AG04450 (cell line): ENCODE data around the gene B9D1. TPM values are rescaled to one million over a fixed set of nuclear protein-coding genes. Genes with fewer than 3 reads are reported as not detected.

Experiments used
- CTCF ChIA-PET: fragments of 300-600, 350-600 bp; formaldehyde crosslinking; extraction: SDS; loops from one replicate; lab custom pipeline; 2022; ENCODE audit warnings: antibody characterized with exemption, inconsistent platforms; lab: Charles Lee
- POLR2A ChIA-PET: fragments of 350-600 bp; formaldehyde crosslinking; extraction: SDS; loops from one replicate; lab custom pipeline; 2021; ENCODE audit warnings: antibody characterized with exemption, inconsistent platforms; lab: Yijun Ruan, JAX
- DNase-seq: peaks from one replicate; pipeline ENCODE4 v3.0.0-alpha.2; 2011; ENCODE audit warnings: low read depth, low spot score
- H3K27ac ChIP-seq: one replicate; pipeline ENCODE4 v1.5.1; 2012; ENCODE audit warnings: low read depth, low read length, control low read depth
- H3K27me3 ChIP-seq: one replicate; pipeline ENCODE4 v1.6.0; 2012; ENCODE audit warnings: low read length; ENCODE audit not compliant: control insufficient read depth, insufficient read depth
- H3K4me3 ChIP-seq: 2 replicates; pipeline ENCODE4 v1.5.1; 2011; ENCODE audit warnings: mild to moderate bottlenecking, low read depth, low read length, control low read depth
- H3K9me3 ChIP-seq: 2 replicates; pipeline ENCODE4 v1.5.1; 2012; ENCODE audit warnings: low read length; ENCODE audit not compliant: control insufficient read depth, insufficient read depth
- CTCF ChIP-seq: IDR thresholded peaks from 2 replicates; pipeline ENCODE4 v1.5.1; 2011; ENCODE audit warnings: low read depth, low read length, control low read depth, inconsistent platforms
- polyA plus RNA-seq: library from polyadenylated mRNA; depleted of rRNA; stranded (reverse); fragments of >200 nt; gene quantifications from 2 replicates; pipeline ENCODE4 v1.2.3, GENCODE V29; 2011

The B9D1 gene
- polyA plus RNA-seq, 1 experiment = 35.2 TPM

GRCh38 chr17:19409509-19409908, 47.0 kb upstream of the B9D1 start:
- Histone ChIP-seq H3K27me3 (no peaks in the 10 kb centered on the region), H3K9me3 (no peaks in the 10 kb centered on the region; the same call in 1 of the 2 replicates), H3K4me3 (no peak overlapping the region), H3K27ac (peak overlapping the region; percentile 31)
- peak; percentile 74 for DNase-seq
- TF ChIP-seq CTCF = no peak
- CTCF ChIA-PET = interaction anchor here (0.6 to 0.9 kb wide), 4 partner anchors 37 to 355 kb away, joined by 3 to 5 read pairs (median 4); no protein-coding TSS in a partner anchor
- POLR2A ChIA-PET = interaction anchor here (1.1 to 1.2 kb wide), 2 partner anchors 23 to 25 kb away, joined by 3 to 6 read pairs; partner anchors contain the start of gene MFAP4

GRCh38 chr17:19409066-19409465, 46.5 kb upstream of the B9D1 start:
- POLR2A ChIA-PET = interaction anchor here (1.1 to 1.2 kb wide), 2 partner anchors 22 to 24 kb away, joined by 3 to 6 read pairs; partner anchors contain the start of gene MFAP4
- TF ChIP-seq CTCF = no peak
- Histone ChIP-seq H3K4me3 (no peak overlapping the region), H3K27ac (no peak overlapping the region), H3K9me3 (no peaks in the 10 kb centered on the region; the same call in 1 of the 2 replicates), H3K27me3 (no peaks in the 10 kb centered on the region)
- DNase-seq = no peak
- CTCF ChIA-PET = interaction anchor here (0.6 to 0.9 kb wide), 3 partner anchors 39 to 355 kb away, joined by 3 to 5 read pairs (median 3); no protein-coding TSS in a partner anchor

DNA sequence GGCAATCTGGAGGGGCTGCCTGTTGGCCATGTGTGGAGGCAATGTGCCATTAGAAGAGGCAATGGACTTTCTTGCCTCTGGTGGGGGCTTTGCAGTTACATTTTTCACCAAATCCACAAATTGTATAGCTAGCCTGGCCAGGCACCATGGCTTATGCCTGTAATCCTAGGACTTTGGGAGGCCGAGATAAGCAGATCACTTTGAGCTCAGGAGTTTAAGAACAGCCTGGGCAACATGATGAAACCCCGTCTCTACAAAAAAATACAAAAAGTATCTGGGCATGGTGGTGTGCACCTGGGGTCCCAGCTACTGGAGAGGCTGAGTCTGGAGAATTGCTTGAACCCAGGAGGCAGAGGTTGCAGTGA, 45.8 kb upstream of the B9D1 start:
- TF ChIP-seq CTCF = no peak
- CTCF ChIA-PET = no interaction called here
- POLR2A ChIA-PET = no interaction called here
- Histone ChIP-seq H3K4me3 (no peak overlapping the region), H3K27me3 (no peaks in the 10 kb centered on the region), H3K9me3 (no peaks in the 10 kb centered on the region; the same call in 1 of the 2 replicates), H3K27ac (no peak overlapping the region)
- DNase-seq = no peak

DNA sequence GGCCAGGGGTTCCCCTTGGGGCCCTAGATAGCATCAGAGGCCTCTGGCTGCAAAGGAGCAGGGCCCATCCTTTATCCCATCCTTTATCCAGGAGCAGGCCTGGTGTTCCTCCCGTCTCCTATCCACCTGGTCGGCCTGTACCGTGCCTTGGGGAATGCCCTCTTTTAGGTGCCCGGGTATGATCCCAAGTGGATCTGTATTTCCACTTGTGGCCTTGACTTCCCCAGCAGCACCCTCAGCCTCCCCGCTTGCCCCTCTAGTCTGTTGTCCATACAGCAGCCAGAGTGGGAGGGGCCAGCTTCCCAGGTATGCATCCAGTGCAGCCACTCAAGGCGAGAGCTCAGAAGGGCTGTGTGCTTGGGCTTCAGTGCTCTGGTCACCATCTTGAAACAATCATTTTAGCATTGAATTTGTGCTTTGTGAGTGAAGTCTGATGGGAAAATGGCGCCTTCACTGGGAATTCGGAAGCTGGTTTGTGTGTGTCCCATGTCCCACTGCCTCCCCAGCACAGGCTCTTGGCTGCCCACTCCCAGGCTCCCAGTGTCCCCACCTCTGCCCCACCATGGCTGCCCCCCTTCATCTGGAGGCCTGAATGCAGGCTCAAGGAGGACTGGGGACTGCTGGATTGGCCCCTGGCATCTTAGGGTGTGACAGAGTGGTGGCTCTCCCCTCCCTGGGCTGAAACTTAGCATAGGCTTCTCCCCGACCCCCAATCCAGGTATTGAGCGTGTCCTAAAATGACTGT, 45.2 kb upstream of the B9D1 start:
- no peaks in the 10 kb centered on the region; the same call in 1 of the 2 replicates for H3K9me3 ChIP-seq
- no peak overlapping the region for H3K27ac ChIP-seq
- CTCF ChIA-PET = no interaction called here
- DNase-seq = no peak
- no peak for TF ChIP-seq CTCF
- no peak overlapping the region for H3K4me3 ChIP-seq
- H3K27me3 ChIP-seq = no peaks in the 10 kb centered on the region
- POLR2A ChIA-PET = no interaction called here

DNA sequence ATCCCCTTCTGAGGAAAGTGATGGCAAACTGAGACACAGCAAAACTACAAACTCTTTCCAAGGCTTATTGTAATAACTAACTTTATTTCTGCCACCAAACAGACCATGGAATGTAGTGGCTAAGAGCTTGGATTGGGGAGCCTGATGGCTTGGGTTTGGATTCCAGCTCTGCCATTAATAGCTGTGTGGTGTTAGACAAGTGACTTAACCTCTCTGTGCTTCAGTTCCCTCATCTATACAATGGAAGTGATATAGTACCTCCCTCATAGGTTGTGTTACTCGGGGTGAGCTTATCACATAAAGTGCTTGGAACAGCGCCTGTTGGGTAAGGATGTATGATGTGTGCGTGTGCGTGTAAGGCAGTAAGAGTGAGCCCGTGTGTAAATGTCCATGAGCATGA, 42.6 kb upstream of the B9D1 start:
- Histone ChIP-seq H3K27me3 (no peaks in the 10 kb centered on the region), H3K27ac (no peak overlapping the region), H3K4me3 (no peak overlapping the region), H3K9me3 (no peaks in the 10 kb centered on the region)
- POLR2A ChIA-PET = interaction anchor here (0.8 kb wide), 1 partner anchor 9 kb away, joined by 3 read pairs; no protein-coding TSS in a partner anchor
- no peak for TF ChIP-seq CTCF
- CTCF ChIA-PET = interaction anchor here (1.5 kb wide), 1 partner anchor 41 kb away, joined by 3 read pairs; no protein-coding TSS in a partner anchor
- DNase-seq = no peak
